Activated CD8-positive, alpha-beta T cell treated with anti-CD3 and anti-CD28 coated beads for 36 hours (primary cell): ENCODE data around the gene ANO8. TPM values are rescaled to one million over a fixed set of nuclear protein-coding genes. Genes with fewer than 3 reads are reported as not detected.
A peak's percentile ranks its signal among the peaks of the same experiment; 100 is the strongest.

Experiments used
- ATAC-seq: fragments of 200-7000 bp; cut with Tn5 transposase; one replicate; pipeline ENCODE4 v1.10.0; 2021; ENCODE audit warnings: mild to moderate bottlenecking, moderate library complexity
- CTCF ChIA-PET: fragments of 350-600 bp; sonication (Branson Sonifier 250); formaldehyde crosslinking; loops from one replicate; lab custom pipeline; 2021; ENCODE audit warnings: antibody characterized with exemption; lab: Charles Lee
- POLR2A ChIA-PET: fragments of 350-600 bp; sonication (Branson Sonifier 250); formaldehyde crosslinking; loops from one replicate; lab custom pipeline; 2021; ENCODE audit warnings: antibody characterized with exemption; lab: Charles Lee
- DNase-seq: peaks from one replicate; pipeline ENCODE4 v3.0.0-alpha.2; 2020
- H3K27ac Mint-ChIP-seq: one replicate; pipeline ENCODE4 v1.8.0; 2021; ENCODE audit warnings: mild to moderate bottlenecking, mixed read lengths
- H3K27me3 Mint-ChIP-seq: one replicate; pipeline ENCODE4 v1.8.0; 2021; ENCODE audit warnings: mixed read lengths
- H3K36me3 Mint-ChIP-seq: one replicate; pipeline ENCODE4 v1.8.0; 2021; ENCODE audit warnings: low read depth, mixed read lengths
- H3K4me1 Mint-ChIP-seq: one replicate; pipeline ENCODE4 v1.8.0; 2021; ENCODE audit warnings: low read depth, mixed read lengths
- H3K4me3 Mint-ChIP-seq: one replicate; pipeline ENCODE4 v1.8.0; 2021; ENCODE audit warnings: mild to moderate bottlenecking, moderate library complexity, mixed read lengths
- H3K9me3 Mint-ChIP-seq: one replicate; pipeline ENCODE4 v1.8.0; 2021; ENCODE audit warnings: mixed read lengths
- CTCF ChIP-seq: fragments of 200-600 bp; IDR thresholded peaks from one replicate; pipeline ENCODE4 v1.8.0; 2022; ENCODE audit warnings: antibody characterized with exemption, mild to moderate bottlenecking
- intact Hi-C: fragments of 100-400 bp; cut with micrococcal nuclease; formaldehyde crosslinking; loops from one replicate; pipeline ENCODE4 v1.10.0; 2022
- total RNA-seq, 2 experiments: library from RNA; stranded (reverse); gene quantifications; one replicate each; pipeline ENCODE4 v1.2.3, GENCODE V29; 2021

The ANO8 gene
- total RNA-seq, 2 experiments from 2014 or later: 5.4 TPM

DNA sequence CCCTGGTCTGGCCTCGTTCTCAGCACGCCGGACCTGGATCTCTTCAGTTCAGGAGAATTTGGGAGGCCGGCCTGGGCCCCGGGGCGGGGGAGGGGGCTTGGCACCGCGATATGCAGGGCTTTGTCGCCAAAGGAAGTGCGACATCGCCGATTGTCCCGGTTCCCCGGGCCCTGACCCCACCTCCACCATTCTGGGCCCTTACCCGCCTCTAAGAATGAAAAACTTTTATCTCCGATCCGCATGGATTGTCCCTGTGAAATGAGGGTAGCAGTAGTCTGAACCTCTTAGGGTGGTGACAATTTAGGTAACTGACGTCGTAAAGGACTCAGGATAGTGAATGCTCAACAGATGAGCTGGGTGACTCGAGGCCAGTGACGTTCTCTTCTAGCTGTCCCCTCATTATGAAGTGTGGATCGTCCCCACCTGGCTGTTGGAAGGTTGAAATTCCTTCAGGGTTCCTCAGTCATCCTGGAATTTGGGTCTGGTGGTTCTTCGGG lies 24.6 kb downstream of the ANO8 start:
- no peak for ATAC-seq
- Mint-ChIP-seq H3K36me3 (peaks cover 4% of the 10 kb centered on the region), H3K27me3 (no peaks in the 10 kb centered on the region), H3K4me1 (peaks cover 27% of the 10 kb centered on the region), H3K9me3 (no peaks in the 10 kb centered on the region), H3K27ac (peak overlapping the region; percentile 95), H3K4me3 (peak overlapping the region; percentile 96)
- intact Hi-C loops: no loop called here
- ChIA-PET CTCF (interaction anchor here (0.8 to 1.5 kb wide), 4 partner anchors 23 to 156 kb away, joined by 3 to 4 read pairs (median 4); no protein-coding TSS in a partner anchor), POLR2A (interaction anchor here (0.5 to 2.5 kb wide), 7 partner anchors 14 to 82 kb away, joined by 3 to 7 read pairs (median 4); no protein-coding TSS in a partner anchor)
- TF ChIP-seq CTCF: no peak
- DNase-seq: peak; percentile 36

DNA sequence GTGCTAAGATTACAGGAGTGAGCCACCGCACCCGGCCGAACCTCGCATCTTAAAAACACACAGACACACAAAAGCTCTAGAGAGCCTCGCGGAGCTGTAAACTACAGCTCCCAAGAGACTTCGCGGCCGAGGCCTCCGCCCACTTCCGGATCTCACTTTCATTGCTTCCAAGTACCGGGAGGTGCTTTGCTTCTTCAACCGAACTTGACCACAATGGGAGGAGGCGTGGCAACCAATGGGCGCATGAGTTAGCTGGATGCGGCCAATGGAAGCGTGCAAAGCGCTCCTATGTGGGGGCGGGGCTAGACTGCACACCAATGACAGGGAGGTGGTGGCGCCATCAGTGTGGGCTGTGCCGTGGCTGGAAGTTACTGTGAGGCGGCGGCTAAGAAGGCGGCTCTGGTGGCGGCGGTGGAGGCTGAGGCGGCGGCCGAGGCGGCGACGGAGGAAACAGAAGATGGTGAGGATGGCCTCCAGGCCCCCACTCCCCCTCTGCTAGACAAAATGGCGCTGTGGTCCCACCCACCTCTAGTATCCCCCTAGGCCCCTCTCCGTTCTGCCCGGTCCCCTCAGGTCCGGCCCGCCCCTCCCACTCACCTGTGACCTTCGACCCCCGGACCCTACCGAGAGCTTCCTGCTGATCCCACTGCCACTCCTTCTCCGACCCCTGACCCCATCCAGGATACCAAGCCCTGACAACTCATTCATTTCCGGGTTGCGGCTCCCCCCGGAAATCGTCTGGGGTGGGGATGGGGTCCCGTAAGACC lies 25.3 kb downstream of the ANO8 start, which contains the start of gene DDA1:
TSS of gene DDA1 (plus strand) at position 366 of the 767 bp plus-strand sequence. CDS start at position 458, 92 bp downstream.
- peak; percentile 100 for DNase-seq
- no peak for TF ChIP-seq CTCF
- CTCF ChIA-PET: interaction anchor here (0.8 to 1.8 kb wide), 11 partner anchors 17 to 624 kb away, joined by 3 to 7 read pairs (median 4); partner anchors contain the start of genes BABAM1, BST2 and CCDC124
- peak within 1 kb of the TSS; percentile 95 for H3K27ac Mint-ChIP-seq
- H3K4me3 Mint-ChIP-seq: peak within 1 kb of the TSS; percentile 96
- H3K27me3 Mint-ChIP-seq: no peaks in the 10 kb centered on the region
- POLR2A ChIA-PET: interaction anchor here (0.5 to 2.5 kb wide), 9 partner anchors 15 to 82 kb away, joined by 3 to 7 read pairs (median 4); no protein-coding TSS in a partner anchor
- H3K9me3 Mint-ChIP-seq: no peaks in the 10 kb centered on the region
- intact Hi-C loops: no loop called here
- peaks cover 4% of the 10 kb centered on the region for H3K36me3 Mint-ChIP-seq
- ATAC-seq: peak; percentile 83
- H3K4me1 Mint-ChIP-seq: peaks cover 31% of the 10 kb centered on the region

GRCh38 chr19:17307876-17308377 lies 26.7 kb downstream of the ANO8 start:
- no peak for ATAC-seq
- intact Hi-C loops: no loop called here
- peaks cover 39% of the 10 kb centered on the region for H3K4me1 Mint-ChIP-seq
- no peaks in the 10 kb centered on the region for H3K27me3 Mint-ChIP-seq
- H3K9me3 Mint-ChIP-seq: no peaks in the 10 kb centered on the region
- TF ChIP-seq CTCF: no peak
- H3K4me3 Mint-ChIP-seq: peak overlapping the region; percentile 87
- ChIA-PET POLR2A (interaction anchor here (0.7 to 2.5 kb wide), 2 partner anchors 15 to 30 kb away, joined by 3 to 7 read pairs; no protein-coding TSS in a partner anchor), CTCF (interaction anchor here (1.5 to 1.8 kb wide), 3 partner anchors 15 to 188 kb away, joined by 4 to 7 read pairs (median 6); no protein-coding TSS in a partner anchor)
- peaks cover 2% of the 10 kb centered on the region for H3K36me3 Mint-ChIP-seq
- DNase-seq: no peak
- H3K27ac Mint-ChIP-seq: no peak overlapping the region

GRCh38 chr19:17306285-17306714 lies 28.4 kb downstream of the ANO8 start:
- intact Hi-C loops: no loop called here
- POLR2A ChIA-PET: interaction anchor here (0.6 to 5.3 kb wide), 6 partner anchors 13 to 82 kb away, joined by 3 to 28 read pairs (median 4); no protein-coding TSS in a partner anchor
- CTCF ChIA-PET: interaction anchor here (0.6 to 1.5 kb wide), 6 partner anchors 13 to 190 kb away, joined by 3 to 4 read pairs (median 4); no protein-coding TSS in a partner anchor
- DNase-seq (no peak), ATAC-seq (no peak)
- Mint-ChIP-seq H3K27ac (peak overlapping the region; percentile 92), H3K36me3 (peaks cover 2% of the 10 kb centered on the region), H3K4me1 (peaks cover 39% of the 10 kb centered on the region), H3K9me3 (no peaks in the 10 kb centered on the region), H3K4me3 (peak overlapping the region; percentile 87), H3K27me3 (no peaks in the 10 kb centered on the region)
- no peak for TF ChIP-seq CTCF
